H1 (cell line): ENCODE data around the gene PRR5L. TPM values are rescaled to one million over a fixed set of nuclear protein-coding genes. Genes with fewer than 3 reads are reported as not detected.

Experiments
- CTCF ChIA-PET: fragments of 300-600 bp; sonication (Branson Sonifier 250); formaldehyde crosslinking; loops from one replicate; lab custom pipeline; 2021; ENCODE audit not compliant: partially characterized antibody; lab: Charles Lee
- POLR2A ChIA-PET: fragments of 300-600 bp; sonication (Branson Sonifier 250); formaldehyde crosslinking; loops from one replicate; lab custom pipeline; 2021; ENCODE audit warnings: inconsistent platforms; ENCODE audit not compliant: partially characterized antibody; lab: Charles Lee
- DNase-seq, 2 experiments: peaks; one replicate each; pipeline versions ENCODE4 v3.0.0 to v3.0.0-alpha.2; 2010 to 2022; ENCODE audit warnings: low spot score in 2 of 2, low read depth in 1 of 2, mixed read lengths in 1 of 2
- FAIRE-seq: peaks from 2 replicates; lab custom pipeline; 2011; peaks lifted over from hg19 to GRCh38; lab: Jason Lieb, UNC
- H2AFZ ChIP-seq: 2 replicates; pipeline ENCODE4 v1.8.1; 2012; ENCODE audit warnings: low read length, inconsistent platforms
- H2AK5ac ChIP-seq: 2 replicates; pipeline ENCODE4 v1.6.1; 2013; ENCODE audit warnings: low read depth, low read length
- H2BK120ac ChIP-seq: replicated peaks from 2 replicates; pipeline ENCODE3; 2013; ENCODE audit warnings: low read depth, low read length, inconsistent platforms
- H2BK12ac ChIP-seq: 2 replicates; pipeline ENCODE4 v1.6.1; 2013; ENCODE audit warnings: low read depth, low read length
- H2BK15ac ChIP-seq: 2 replicates; pipeline ENCODE4 v1.6.1; 2013; ENCODE audit warnings: low read length
- H2BK20ac ChIP-seq: 2 replicates; pipeline ENCODE4 v1.6.1; 2013; ENCODE audit warnings: low read length
- H2BK5ac ChIP-seq: 2 replicates; pipeline ENCODE4 v1.6.1; 2013; ENCODE audit warnings: low read depth, low read length
- H3K14ac ChIP-seq: 2 replicates; pipeline ENCODE4 v1.6.1; 2013; ENCODE audit warnings: inconsistent platforms; ENCODE audit not compliant: insufficient read length
- H3K18ac ChIP-seq: 2 replicates; pipeline ENCODE4 v1.6.1; 2013; ENCODE audit warnings: low read length; ENCODE audit errors: extremely low read depth
- H3K23ac ChIP-seq: 2 replicates; pipeline ENCODE4 v1.6.1; 2013; ENCODE audit warnings: inconsistent platforms; ENCODE audit not compliant: insufficient read length
- H3K23me2 ChIP-seq: 2 replicates; pipeline ENCODE4 v1.6.1; 2013; ENCODE audit warnings: low read depth, low read length
- H3K27ac ChIP-seq: 2 replicates; pipeline ENCODE4 v1.6.1; 2011; ENCODE audit warnings: low read depth, low read length, inconsistent platforms
- H3K27me3 ChIP-seq, 4 experiments: replicated peaks in 1 of 4; 1 replicate in 1 of 4; 2 replicates in 3 of 4; pipeline versions ENCODE4 v1.6.1 to v1.8.1; 2011 to 2013; ENCODE audit warnings: low read length in 3 of 4, mild to moderate bottlenecking in 3 of 4, inconsistent platforms in 2 of 4, mixed read lengths in 2 of 4, moderate library complexity in 1 of 4; ENCODE audit not compliant: control insufficient read depth in 3 of 4, insufficient read depth in 3 of 4; ENCODE audit errors: extremely low read depth in 1 of 4
- H3K36me3 ChIP-seq, 4 experiments: 2 replicates each; pipeline versions ENCODE4 v1.6.1 to v1.8.1; 2011 to 2013; ENCODE audit warnings: mild to moderate bottlenecking in 4 of 4, low read length in 3 of 4, moderate library complexity in 2 of 4, control low read depth in 1 of 4, inconsistent platforms in 1 of 4; ENCODE audit not compliant: insufficient read depth in 4 of 4, control insufficient read depth in 2 of 4
- H3K4ac ChIP-seq: replicated peaks from 2 replicates; pipeline ENCODE3; 2013; ENCODE audit warnings: low read length, low read depth, mixed read lengths, inconsistent platforms; ENCODE audit not compliant: insufficient read length
- H3K4me1 ChIP-seq, 4 experiments: replicated peaks in 1 of 4; 1 replicate in 1 of 4; 2 replicates in 3 of 4; pipeline versions ENCODE4 v1.6.1 to v1.8.1; 2011 to 2013; ENCODE audit warnings: low read length in 3 of 4, inconsistent platforms in 2 of 4, mixed read lengths in 1 of 4; ENCODE audit not compliant: insufficient read depth in 4 of 4, control insufficient read depth in 3 of 4
- H3K4me2 ChIP-seq, 2 experiments: 2 replicates each; pipeline versions ENCODE4 v1.6.1 to v1.8.1; 2011 to 2013; ENCODE audit warnings: low read depth in 2 of 2, low read length in 2 of 2, control low read depth in 1 of 2, inconsistent platforms in 1 of 2, mild to moderate bottlenecking in 1 of 2; ENCODE audit not compliant: insufficient read depth in 1 of 2
- H3K4me3 ChIP-seq, 4 experiments: fragments of 200-600, 300-600 bp in 1 of 4; sonication (generic), shearing (Covaris generic), sonication (Bioruptor Twin) in 1 of 4; 2 replicates each; pipeline versions ENCODE4 v1.5.1 to v1.8.1; 2011 to 2016; ENCODE audit warnings: low read length in 4 of 4, low read depth in 3 of 4, control low read depth in 2 of 4, inconsistent platforms in 2 of 4, mild to moderate bottlenecking in 2 of 4, mixed read lengths in 1 of 4, moderate library complexity in 1 of 4; ENCODE audit not compliant: insufficient read depth in 2 of 4; ENCODE audit errors: extremely low read depth in 1 of 4
- H3K56ac ChIP-seq: replicated peaks from 2 replicates; pipeline ENCODE3; 2013; ENCODE audit warnings: low read depth, mild to moderate bottlenecking, mixed read lengths, low read length, inconsistent platforms; ENCODE audit not compliant: insufficient read length
- H3K79me1 ChIP-seq: 2 replicates; pipeline ENCODE4 v1.6.1; 2013; ENCODE audit warnings: low read depth, low read length, control low read depth
- H3K79me2 ChIP-seq, 2 experiments: 2 replicates each; pipeline versions ENCODE4 v1.6.1 to v1.8.1; 2012 to 2013; ENCODE audit warnings: low read length in 2 of 2, mild to moderate bottlenecking in 2 of 2, inconsistent platforms in 1 of 2; ENCODE audit not compliant: insufficient read depth in 2 of 2, control insufficient read depth in 1 of 2
- H3K9ac ChIP-seq, 4 experiments: replicated peaks in 1 of 4; 1 replicate in 1 of 4; 2 replicates in 3 of 4; pipeline versions ENCODE4 v1.6.1 to v1.8.1; 2011 to 2013; ENCODE audit warnings: low read depth in 3 of 4, low read length in 3 of 4, control low read depth in 2 of 4, mild to moderate bottlenecking in 2 of 4, moderate library complexity in 2 of 4, inconsistent platforms in 1 of 4; ENCODE audit errors: extremely low read depth in 1 of 4
- H3K9me3 ChIP-seq, 2 experiments: 2 replicates each; pipeline versions ENCODE4 v1.6.1 to v1.8.1; 2012 to 2013; ENCODE audit warnings: mild to moderate bottlenecking in 2 of 2, moderate library complexity in 2 of 2, control low read depth in 1 of 2, inconsistent platforms in 1 of 2, low read depth in 1 of 2, low read length in 1 of 2, mixed read lengths in 1 of 2; ENCODE audit not compliant: insufficient read depth in 2 of 2
- H4K20me1 ChIP-seq, 2 experiments: replicated peaks in 1 of 2; 2 replicates each; pipeline versions ENCODE3 to v1.8.1; 2011 to 2013; ENCODE audit warnings: inconsistent platforms in 2 of 2, low read length in 2 of 2, mild to moderate bottlenecking in 1 of 2; ENCODE audit not compliant: insufficient read depth in 2 of 2, control insufficient read depth in 1 of 2
- H4K5ac ChIP-seq: 2 replicates; pipeline ENCODE4 v1.6.1; 2013; ENCODE audit warnings: low read length, low read depth, mixed read lengths, inconsistent platforms; ENCODE audit not compliant: insufficient read length
- H4K8ac ChIP-seq: 2 replicates; pipeline ENCODE4 v1.8.0; 2013; ENCODE audit warnings: mild to moderate bottlenecking, moderate library complexity, low read length, inconsistent platforms; ENCODE audit not compliant: insufficient read depth; ENCODE audit errors: extremely low read depth
- H4K91ac ChIP-seq: replicated peaks from 2 replicates; pipeline ENCODE3; 2013; ENCODE audit warnings: low read length, mixed read lengths, inconsistent platforms; ENCODE audit not compliant: insufficient read length
- CBX8 ChIP-seq: fragments of 300-800, 300-1000 bp; sonication (generic); IDR thresholded peaks from 2 replicates; pipeline ENCODE4 v1.7.1; 2016; ENCODE audit warnings: low read depth, low read length, borderline replicate concordance
- CHD2 ChIP-seq: IDR thresholded peaks from 2 replicates; pipeline ENCODE4 v1.6.1; 2012; ENCODE audit warnings: low read length, improper control_type of control experiment
- CREB1 ChIP-seq: IDR thresholded peaks from 2 replicates; pipeline ENCODE4 v1.6.1; 2012; ENCODE audit warnings: inconsistent platforms
- POLR2A ChIP-seq, 2 experiments: IDR thresholded peaks; 1 replicate in 1 of 2; 2 replicates in 1 of 2; pipeline ENCODE4 v1.6.1; 2011; ENCODE audit warnings: low read depth in 2 of 2, low read length in 2 of 2, mild to moderate bottlenecking in 2 of 2; ENCODE audit errors: control extremely low read depth in 1 of 2
- TAF1 ChIP-seq: IDR thresholded peaks from 2 replicates; pipeline ENCODE4 v1.6.1; 2011; ENCODE audit warnings: mild to moderate bottlenecking, low read depth, low read length
- TAF7 ChIP-seq: optimal IDR thresholded peaks from 2 replicates; pipeline ENCODE3; 2011; ENCODE audit warnings: low read depth, mild to moderate bottlenecking, inconsistent platforms, low read length, moderate library complexity, borderline replicate concordance
- TEAD4 ChIP-seq: IDR thresholded peaks from 2 replicates; pipeline ENCODE4 v1.6.1; 2012; ENCODE audit warnings: low read depth, low read length, inconsistent platforms, mixed read lengths
- WGBS, 2 experiments: shearing (Covaris generic) in 1 of 2; methylation state at CpG; one replicate each; pipeline versions ENCODE4 v1.1.6 to v1.1.7; 2013 to 2015; ENCODE audit warnings: low lambda C conversion rate in 2 of 2, mixed read lengths in 2 of 2, inconsistent platforms in 1 of 2, low coverage in 1 of 2, missing lambda C conversion rate in 1 of 2; ENCODE audit not compliant: insufficient replicate concordance in 2 of 2, insufficient coverage in 1 of 2, insufficient read length in 1 of 2; ENCODE audit errors: extremely low coverage in 1 of 2, missing lambda C conversion rate in 1 of 2; 5-methylcytosine and 5-hydroxymethylcytosine counted together
- polyA plus RNA-seq, 7 experiments: library from polyadenylated mRNA; depleted of rRNA in 3 of 7; stranded (reverse) in 5 of 7; unstranded in 2 of 7; fragments of >200 nt in 5 of 7; fragments of 200-250 nt in 2 of 7; gene quantifications; 1 replicate in 5 of 7; 2 replicates in 1 of 7; 4 replicates in 1 of 7; pipeline versions ENCODE4 v1.2.1 to v1.2.3, GENCODE V29; 2011 to 2013; ENCODE audit warnings: missing spikeins in 2 of 7, mixed read lengths in 2 of 7
- total RNA-seq: library from RNA; stranded (reverse); fragmentation: NEBNext Ultra II Directional; extraction: Animal tissue kit (Norgen Biotek cat#: 25700); gene quantifications from 2 replicates; pipeline ENCODE4 v1.2.1, GENCODE V29; 2021

Gene PRR5L
- total and polyA plus RNA-seq, 2 of the 8 experiments (the other 6 are each of a cell fraction or from before 2014, with no cell fraction given), result 6.6 to 10.1 TPM

- Histone ChIP-seq H3K79me1 (no peaks in the 10 kb centered on the region), H4K8ac (no peak overlapping the region), H2BK120ac (no peak overlapping the region), H3K4me1 (peaks cover 0 to 3% (median 1%) of the 10 kb centered on the region in 4 experiments; a peak in 1 of 7 replicates), H3K27ac (no peak overlapping the region), H3K27me3 (peaks cover 4 to 23% (median 17%) of the 10 kb centered on the region in 4 experiments), H4K5ac (no peak overlapping the region), H3K9me3 (no peaks in the 10 kb centered on the region), H2BK12ac (no peak overlapping the region), H2AK5ac (no peak overlapping the region), H3K4me2 (peak overlapping the region; percentile 93 to 97), H3K36me3 (no peaks in the 10 kb centered on the region), H3K18ac (no peak overlapping the region), H3K23me2 (peaks cover 10% of the 10 kb centered on the region), H3K23ac (no peak overlapping the region), H3K9ac (no peak overlapping the region), H2AFZ (no peak overlapping the region), H3K14ac (no peak overlapping the region), H3K56ac (no peak overlapping the region), H2BK15ac (no peak overlapping the region), H2BK5ac (no peak overlapping the region), H4K20me1 (peaks cover 0 to 3% of the 10 kb centered on the region in 2 experiments), H3K4ac (no peak overlapping the region), H2BK20ac (no peak overlapping the region), H4K91ac (no peak overlapping the region), H3K79me2 (no peaks in the 10 kb centered on the region), H3K4me3 (peak overlapping the region; percentile 81 to 98 (median 84); a peak in 7 of 8 replicates)
- 63% methylated on average over 9 of the region's 9 CpGs; no CpG with 5 or more reads in 1 of the 2 experiments for WGBS, 2 experiments
- ChIA-PET CTCF (interaction anchor here (0.6 to 4.4 kb wide), 21 partner anchors 10 to 1358 kb away, joined by 3 to 33 read pairs (median 3); no protein-coding TSS in a partner anchor), POLR2A (interaction anchor here (0.6 to 2.6 kb wide), 4 partner anchors 11 to 756 kb away, joined by 3 to 17 read pairs (median 4); no protein-coding TSS in a partner anchor)
- FAIRE-seq (peak; percentile 7), DNase-seq (no peak)
- TF ChIP-seq CBX8, result no peak
- TF ChIP-seq CREB1, result no peak
- TF ChIP-seq TAF7, result no peak
- TF ChIP-seq TAF1, result no peak
- TF ChIP-seq POLR2A (IDR thresholded peaks at IDR 0.05; ENCODE audit: control extremely low read depth in 1 of 2, low read depth in 2 of 2, low read length in 2 of 2), result no peak
- no peak for TF ChIP-seq CHD2
- no peak for TF ChIP-seq TEAD4
Measured at GRCh38 chr11:36375353-36376008, 79.4 kb downstream of the PRR5L start.
